ENCODE measurements around the gene RBCK1. TPM values are rescaled to one million over a fixed set of nuclear protein-coding genes. Genes with fewer than 3 reads are reported as not detected.

RBCK1 gene
- total and polyA plus RNA-seq, 2 donors (not counting 3 experiments of a cell fraction or from before 2014, with no cell fraction given) = 80.4 to 82.7 TPM

- FAIRE-seq (no peak), DNase-seq (ENCODE audit: low read depth, low spot score) (no peak)
- peaks cover 27% of the 10 kb centered on the region for H3K79me2 ChIP-seq (ENCODE audit: control insufficient read depth, insufficient read depth, low read length)
- ChIA-PET CTCF (interaction anchor here (1.4 to 2.3 kb wide), 2 partner anchors 9 to 17 kb away, joined by 6 to 8 read pairs; no protein-coding TSS in a partner anchor), POLR2A (interaction anchor here (0.7 kb wide), 1 partner anchor 29 kb away, joined by 4 read pairs; no protein-coding TSS in a partner anchor)
- H2AFZ ChIP-seq (ENCODE audit: low read depth, low read length) = no peak overlapping the region
- H3K9ac ChIP-seq (replicated peaks; ENCODE audit: extremely low read depth, insufficient read depth, low read length) = no peak overlapping the region
- H3K4me2 ChIP-seq (ENCODE audit: insufficient read depth, low read length) = no peak overlapping the region
- H4K20me1 ChIP-seq (replicated peaks; ENCODE audit: control insufficient read depth, extremely low read depth, insufficient read depth, low read length) = no peaks in the 10 kb centered on the region
- no TSS peak for BruUV-seq (replicated peaks)
- peaks cover 10% of the 10 kb centered on the region for H3K4me1 ChIP-seq (ENCODE audit: control insufficient read depth, extremely low read depth, insufficient read depth, low read length)
- dilution Hi-C loops (cut with MboI; ENCODE audit: extremely low pct_ligation_motif_present, low sequenced_read_pairs) = no loop called here
- intact Hi-C loops (cut with micrococcal nuclease) = no loop called here
- TF ChIP-seq JUN (IDR thresholded peaks at IDR 0.05; ENCODE audit: borderline replicate concordance, insufficient read depth, insufficient read length, low read depth) (no peak), POLR2AphosphoS5 (IDR thresholded peaks at IDR 0.05; ENCODE audit: insufficient read depth, low read depth, low read length) (no peak), MAX (IDR thresholded peaks at IDR 0.05; ENCODE audit: insufficient read depth, insufficient read length) (no peak), EZH2 (IDR thresholded peaks at IDR 0.05; ENCODE audit: borderline replicate concordance, low read depth, low read length, severe bottlenecking) (no peak), FOS (IDR thresholded peaks at IDR 0.05; ENCODE audit: borderline replicate concordance, insufficient read depth, low read length) (no peak), MYC (IDR thresholded peaks at IDR 0.05; ENCODE audit: low read depth, low read length) (no peak), POLR2A (IDR thresholded peaks at IDR 0.05; ENCODE audit: low read depth, low read length) (no peak), GATA2 (IDR thresholded peaks at IDR 0.05; ENCODE audit: insufficient read depth, insufficient read length, low read depth, low read length) (no peak), CTCF (IDR thresholded peaks at IDR 0.05; ENCODE audit: extremely low read depth in 1 of 2, insufficient read depth in 1 of 2, low read depth in 1 of 2, low read length in 2 of 2) (no peak)
- no peak overlapping the region for H3K27ac ChIP-seq (ENCODE audit: insufficient read depth, low read depth, low read length)
- no peaks in the 10 kb centered on the region for H3K9me1 ChIP-seq (replicated peaks; ENCODE audit: control insufficient read depth, extremely low read depth, insufficient read depth, low read length)
- no peaks in the 10 kb centered on the region for H3K27me3 ChIP-seq (ENCODE audit: control insufficient read depth in 2 of 2, insufficient read depth in 2 of 2, low read length in 2 of 2)
- H3K36me3 ChIP-seq (ENCODE audit: control insufficient read depth in 2 of 2, extremely low read depth in 1 of 2, insufficient read depth in 2 of 2, low read length in 2 of 2) = no peaks in the 10 kb centered on the region
- H3K4me3 ChIP-seq (replicated peaks in 1 of 3; ENCODE audit: insufficient read depth in 1 of 3, low read depth in 1 of 3, low read length in 3 of 3) = no peak overlapping the region
- no peaks in the 10 kb centered on the region for H3K9me3 ChIP-seq (replicated peaks; ENCODE audit: control insufficient read depth, insufficient read depth, low read length)
These were observed 29.1 kb upstream of the RBCK1 start for GRCh38 chr20:378961-379336.

Data from endothelial cell of umbilical vein (primary cell).